Stimulated activated naive CD4-positive, alpha-beta T cell treated with Interleukin-2 at 50 U/mL for 16 hours (primary cell): ENCODE measurements around the gene DYNLL1.
"Not testable (repeated sequence)": the region's sequence is repeated elsewhere in the genome, so short reads cannot be mapped to it uniquely, and the experiment has no call there.

Experiments
- DNase-seq: peaks from one replicate; lab custom pipeline; 2025; lab: John Stamatoyannopoulos, UW

The DYNLL1 gene

GRCh38 chr12:120495731-120496412 lies at the start of gene DYNLL1:
DYNLL1 (plus strand) TSS chr12:120496113; CDS start chr12:120496422, 309 bp downstream.
- DNase-seq: peak; percentile 97

- not testable (repeated sequence) for DNase-seq
Measured at GRCh38 chr12:120446844-120447178, 49.1 kb upstream of the DYNLL1 start.

GRCh38 chr12:120447992-120448391 lies 47.9 kb upstream of the DYNLL1 start:
- no peak for DNase-seq

GRCh38 chr12:120452524-120452923 lies 43.4 kb upstream of the DYNLL1 start:
- DNase-seq: not testable (repeated sequence)

GRCh38 chr12:120453060-120453750 lies 42.7 kb upstream of the DYNLL1 start:
- no peak for DNase-seq

GRCh38 chr12:120453977-120454376 lies 41.9 kb upstream of the DYNLL1 start:
- peak; percentile 1 for DNase-seq

GRCh38 chr12:120455302-120455701 lies 40.6 kb upstream of the DYNLL1 start:
- DNase-seq: no peak

GRCh38 chr12:120457133-120457532 lies 38.8 kb upstream of the DYNLL1 start:
- no peak for DNase-seq

GRCh38 chr12:120460157-120460556 lies 35.8 kb upstream of the DYNLL1 start:
- DNase-seq: no peak

GRCh38 chr12:120462099-120462640 lies 33.7 kb upstream of the DYNLL1 start:
- no peak for DNase-seq

GRCh38 chr12:120463712-120464111 lies 32.2 kb upstream of the DYNLL1 start:
- DNase-seq: no peak

- no peak for DNase-seq
Measured at GRCh38 chr12:120465756-120466155, 30.2 kb upstream of the DYNLL1 start.

- peak; percentile 27 for DNase-seq
Measured at GRCh38 chr12:120466560-120467315, 29.2 kb upstream of the DYNLL1 start.

- DNase-seq: no peak
Measured at GRCh38 chr12:120467439-120467838, 28.5 kb upstream of the DYNLL1 start.

GRCh38 chr12:120468325-120468820 lies 27.5 kb upstream of the DYNLL1 start:
- DNase-seq: no peak

- peak; percentile 59 for DNase-seq
Measured at GRCh38 chr12:120468821-120469449, 27.0 kb upstream of the DYNLL1 start.

- peak; percentile 96 for DNase-seq
Measured at GRCh38 chr12:120469450-120470149, 26.3 kb upstream of the DYNLL1 start, which contains the start of gene SRSF9. SRSF9 (minus strand) TSS chr12:120469748; CDS start chr12:120469609, 139 bp downstream.

GRCh38 chr12:120470150-120470784 lies 25.6 kb upstream of the DYNLL1 start:
- no peak for DNase-seq

GRCh38 chr12:120472521-120472920 lies 23.4 kb upstream of the DYNLL1 start:
- no peak for DNase-seq

GRCh38 chr12:120473807-120474615 lies 21.9 kb upstream of the DYNLL1 start:
- DNase-seq: no peak
